PC-9 (cell line): ENCODE data around the gene ALKBH4. TPM values are rescaled to one million over a fixed set of nuclear protein-coding genes. Genes with fewer than 3 reads are reported as not detected.
A peak's percentile ranks its signal among the peaks of the same experiment; 100 is the strongest.

Experiments
- BruUV-seq: library from RNA; stranded (reverse); fragments of 400-500 nt; replicated peaks from 2 replicates; lab custom pipeline; 2021; lab: Mats Ljungman, UMichigan
- CTCF ChIA-PET: fragments of 300-600 bp; sonication (Branson Sonifier 250); formaldehyde crosslinking; loops from one replicate; lab custom pipeline; 2022; ENCODE audit warnings: antibody characterized with exemption; lab: Charles Lee
- POLR2A ChIA-PET: fragments of 300-600 bp; sonication (Branson Sonifier 250); formaldehyde crosslinking; loops from one replicate; lab custom pipeline; 2022; ENCODE audit warnings: antibody characterized with exemption; ENCODE audit not compliant: unreplicated experiment; lab: Charles Lee
- DNase-seq, 2 experiments: peaks; one replicate each; pipeline versions ENCODE4 v3.0.0 to v3.0.0-alpha.2; 2015 to 2022; ENCODE audit warnings: mixed read lengths in 1 of 2
- H2AFZ ChIP-seq: fragments of 200-600 bp; sonication (generic); 2 replicates; pipeline ENCODE4 v1.8.1; 2017; ENCODE audit warnings: antibody characterized with exemption
- H3F3A ChIP-seq: fragments of 200-600 bp; sonication (generic); 2 replicates; pipeline ENCODE4 v1.8.1; 2017; ENCODE audit warnings: antibody characterized with exemption, mild to moderate bottlenecking, low read depth; ENCODE audit not compliant: insufficient read depth
- H3K27ac ChIP-seq: fragments of 200-600 bp; sonication (generic); 2 replicates; pipeline ENCODE4 v1.6.1; 2016; ENCODE audit warnings: mixed run types
- H3K27me3 ChIP-seq: fragments of 200-600 bp; sonication (generic); 2 replicates; pipeline ENCODE4 v1.6.1; 2016; ENCODE audit warnings: low read depth, mixed run types; ENCODE audit not compliant: insufficient read depth
- H3K36me3 ChIP-seq: fragments of 200-600 bp; sonication (generic); 2 replicates; pipeline ENCODE4 v1.6.1; 2016; ENCODE audit warnings: low read depth, mixed run types
- H3K4me1 ChIP-seq: fragments of 200-600 bp; sonication (generic); replicated peaks from 2 replicates; pipeline ENCODE4 v1.6.1; 2016; ENCODE audit warnings: mixed run types; ENCODE audit not compliant: insufficient read depth
- H3K4me2 ChIP-seq: fragments of 200-600 bp; sonication (generic); 2 replicates; pipeline ENCODE4 v1.6.1; 2017; ENCODE audit warnings: mixed run types
- H3K4me3 ChIP-seq: fragments of 200-600 bp; sonication (generic); 2 replicates; pipeline ENCODE4 v1.6.1; 2016; ENCODE audit warnings: mixed run types
- H3K79me2 ChIP-seq: fragments of 200-600 bp; sonication (generic); 2 replicates; pipeline ENCODE4 v1.6.1; 2017; ENCODE audit warnings: low read depth, mixed run types
- H3K9me2 ChIP-seq: fragments of 200-600 bp; sonication (generic); 2 replicates; pipeline ENCODE4 v1.8.1; 2017; ENCODE audit warnings: mild to moderate bottlenecking; ENCODE audit not compliant: insufficient read depth
- H3K9me3 ChIP-seq: fragments of 200-600 bp; sonication (generic); 2 replicates; pipeline ENCODE4 v1.8.1; 2016; ENCODE audit warnings: low read depth; ENCODE audit not compliant: insufficient read depth
- H4K20me1 ChIP-seq: fragments of 200-600 bp; sonication (generic); 2 replicates; pipeline ENCODE4 v1.8.1; 2017; ENCODE audit not compliant: insufficient read depth
- CTCF ChIP-seq: fragments of 200-600 bp; sonication (generic); conservative IDR thresholded peaks from 2 replicates; pipeline ENCODE4 v1.6.1; 2017; ENCODE audit warnings: mixed run types, antibody characterized with exemption, mild to moderate bottlenecking, moderate library complexity
- EZH2 ChIP-seq: fragments of 200-600 bp; sonication (generic); IDR thresholded peaks from 2 replicates; pipeline ENCODE4 v1.8.0; 2017; ENCODE audit warnings: antibody characterized with exemption, low read depth
- intact Hi-C: fragments of 100-400 bp; cut with micrococcal nuclease; formaldehyde crosslinking; loops from one replicate; pipeline ENCODE4 v1.10.0; 2022; ENCODE audit not compliant: unreplicated experiment
- total RNA-seq: library from RNA; stranded (reverse); gene quantifications from 2 replicates; pipeline ENCODE4 v1.2.3, GENCODE V29; 2021

Gene ALKBH4
- total RNA-seq, 1 experiment from 2014 or later: 10.9 TPM

- Histone ChIP-seq H3K4me2 (no peak overlapping the region), H3K27me3 (no peaks in the 10 kb centered on the region), H3K4me3 (no peak overlapping the region), H3K27ac (no peak overlapping the region), H3K4me1 (peaks cover 11% of the 10 kb centered on the region), H3K36me3 (no peaks in the 10 kb centered on the region; the same call in 1 of the 2 replicates), H3K79me2 (no peaks in the 10 kb centered on the region), H3F3A (peaks cover 5% of the 10 kb centered on the region), H3K9me3 (no peaks in the 10 kb centered on the region), H4K20me1 (no peaks in the 10 kb centered on the region; the same call in 1 of the 2 replicates), H3K9me2 (no peaks in the 10 kb centered on the region), H2AFZ (no peak overlapping the region)
- BruUV-seq: no TSS peak
- CTCF ChIA-PET: no interaction called here
- intact Hi-C loops: no loop called here
- POLR2A ChIA-PET: no interaction called here
- TF ChIP-seq CTCF (no peak), EZH2 (no peak)
- no peak for DNase-seq
Measured at GRCh38 chr7:102426268-102427018, 38.2 kb downstream of the ALKBH4 start.

GRCh38 chr7:102425639-102426267 lies 38.9 kb downstream of the ALKBH4 start:
- H3K4me3 ChIP-seq: no peak overlapping the region
- CTCF ChIA-PET: no interaction called here
- H3K4me2 ChIP-seq: no peak overlapping the region
- peaks cover 3% of the 10 kb centered on the region for H3K36me3 ChIP-seq
- H3K27me3 ChIP-seq: no peaks in the 10 kb centered on the region
- H3K79me2 ChIP-seq: no peaks in the 10 kb centered on the region
- H3K27ac ChIP-seq: no peak overlapping the region
- H2AFZ ChIP-seq: no peak overlapping the region
- no peaks in the 10 kb centered on the region for H3F3A ChIP-seq
- POLR2A ChIA-PET: no interaction called here
- no peaks in the 10 kb centered on the region for H3K9me2 ChIP-seq
- intact Hi-C loops: no loop called here
- peaks cover 11% of the 10 kb centered on the region for H3K4me1 ChIP-seq
- DNase-seq: no peak
- H3K9me3 ChIP-seq: no peaks in the 10 kb centered on the region
- TF ChIP-seq CTCF (no peak), EZH2 (no peak)
- H4K20me1 ChIP-seq: no peaks in the 10 kb centered on the region; the same call in 1 of the 2 replicates
- BruUV-seq: TSS peak; percentile 15

- no peak overlapping the region for H3K4me2 ChIP-seq
- H3K9me2 ChIP-seq: no peaks in the 10 kb centered on the region
- H3K4me1 ChIP-seq: peaks cover 11% of the 10 kb centered on the region
- H4K20me1 ChIP-seq: no peaks in the 10 kb centered on the region; the same call in 1 of the 2 replicates
- H3K27me3 ChIP-seq: no peaks in the 10 kb centered on the region
- no peaks in the 10 kb centered on the region for H3F3A ChIP-seq
- no peak overlapping the region for H3K27ac ChIP-seq
- intact Hi-C loops: no loop called here
- CTCF ChIA-PET: no interaction called here
- H3K4me3 ChIP-seq: no peak overlapping the region
- TF ChIP-seq EZH2 (no peak), CTCF (no peak)
- no peaks in the 10 kb centered on the region for H3K9me3 ChIP-seq
- no TSS peak for BruUV-seq
- H3K79me2 ChIP-seq: no peaks in the 10 kb centered on the region
- H2AFZ ChIP-seq: no peak overlapping the region
- peaks cover 3% of the 10 kb centered on the region for H3K36me3 ChIP-seq
- DNase-seq: no peak
- POLR2A ChIA-PET: no interaction called here
Measured at GRCh38 chr7:102424787-102425218, 39.9 kb downstream of the ALKBH4 start.
